ENCODE data around the gene AEBP2.
"Not testable (repeated sequence)": the region's sequence is repeated elsewhere in the genome, so short reads cannot be mapped to it uniquely, and the experiment has no call there.

Gene AEBP2

GRCh38 chr12:19421503-19422282 is 17.6 kb upstream of the AEBP2 start:
- DNase-seq (ENCODE audit: low read depth), result no peak

GRCh38 chr12:19423166-19423930 is 15.9 kb upstream of the AEBP2 start:
- no peak for DNase-seq (ENCODE audit: low read depth)

GRCh38 chr12:19428246-19428645 is 11.0 kb upstream of the AEBP2 start:
- DNase-seq (ENCODE audit: low read depth), result no peak

- DNase-seq (ENCODE audit: low read depth), result not testable (repeated sequence)
Observed at GRCh38 chr12:19429491-19429890, 9.8 kb upstream of the AEBP2 start.

- no peak for DNase-seq (ENCODE audit: low read depth)
Observed at GRCh38 chr12:19430988-19431387, 8.3 kb upstream of the AEBP2 start.

DNA sequence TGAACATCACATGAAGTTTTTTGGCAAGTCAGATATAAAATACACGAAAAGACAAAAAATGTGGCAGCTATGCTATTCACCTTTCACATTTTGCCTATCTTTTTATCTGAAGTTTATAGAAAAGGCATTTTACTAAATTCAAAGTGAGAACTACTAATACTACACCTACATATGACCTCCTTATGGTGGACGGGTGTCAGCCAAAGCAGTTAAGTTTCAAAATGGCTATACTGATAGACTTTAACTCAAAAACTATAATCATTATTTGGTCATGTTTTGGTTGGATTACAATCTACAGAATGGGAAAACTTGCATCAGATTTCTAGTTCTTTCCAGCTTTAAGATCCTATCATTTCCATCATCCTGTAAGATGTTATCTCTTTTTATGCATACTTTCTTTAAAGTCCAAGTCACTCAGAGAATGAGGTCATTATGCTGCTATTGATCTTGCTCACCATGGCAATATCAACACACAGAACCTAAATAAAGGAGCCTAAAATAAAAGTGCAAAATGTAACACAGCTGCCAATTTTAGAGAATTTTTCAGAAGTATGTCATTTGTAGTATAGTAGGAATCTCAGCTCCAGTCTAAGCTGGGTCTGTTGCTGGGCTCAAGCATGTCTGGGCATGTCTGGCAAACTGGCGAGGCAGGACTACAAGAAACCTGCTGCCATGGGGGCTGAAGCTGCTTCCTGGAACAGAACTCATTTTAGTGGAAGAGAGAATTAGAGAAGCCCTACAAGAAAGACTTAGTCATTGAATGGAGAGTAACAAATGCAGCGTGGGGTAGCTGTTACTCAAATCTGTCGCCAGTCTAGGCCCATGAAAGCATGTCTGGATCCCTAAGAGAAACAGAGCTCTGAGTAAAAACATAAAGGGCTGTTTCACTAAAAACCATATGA is 7.6 kb upstream of the AEBP2 start:
- peak; percentile 32 for DNase-seq (ENCODE audit: low read depth)

DNA sequence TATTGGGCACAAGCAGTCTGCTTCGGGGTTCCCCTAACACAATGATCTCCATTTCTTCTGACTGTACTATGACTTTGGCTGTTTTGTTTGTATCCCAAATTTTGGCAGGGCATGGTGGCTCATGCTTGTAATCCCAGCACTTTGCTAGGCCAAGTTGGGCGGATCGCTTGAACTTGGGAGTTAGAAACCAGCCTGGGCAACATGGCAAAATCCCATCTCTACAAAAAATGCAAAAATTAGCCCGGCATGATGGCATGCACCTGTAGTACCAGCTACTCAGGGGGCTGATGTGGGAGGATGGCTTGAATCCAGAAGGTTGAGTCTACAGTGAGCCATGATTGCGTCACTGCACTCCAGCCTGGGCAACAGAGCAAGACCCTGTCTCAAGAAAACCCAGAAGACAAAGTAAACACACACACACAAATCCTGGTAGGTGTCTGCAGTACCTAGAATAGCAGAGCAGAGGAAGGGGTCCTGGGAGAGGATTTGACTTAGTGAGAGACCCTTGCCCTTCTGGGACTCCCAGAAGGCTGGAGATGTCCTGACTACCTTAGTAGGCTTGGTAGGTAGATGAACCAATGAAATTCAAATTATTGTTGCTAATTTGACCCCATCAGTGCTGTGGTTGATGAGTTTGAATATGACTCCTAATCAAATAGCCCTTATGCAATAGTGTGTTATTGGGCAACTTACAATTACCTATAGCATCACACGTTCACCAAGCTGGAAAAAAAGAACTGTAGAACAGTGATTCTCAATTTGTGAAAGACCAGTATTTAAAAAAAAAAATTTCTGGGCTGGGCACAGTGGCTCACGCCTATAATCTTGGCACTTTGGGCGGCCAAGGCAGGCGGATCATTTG is 6.8 kb upstream of the AEBP2 start:
- DNase-seq (ENCODE audit: low read depth), result no peak

DNA sequence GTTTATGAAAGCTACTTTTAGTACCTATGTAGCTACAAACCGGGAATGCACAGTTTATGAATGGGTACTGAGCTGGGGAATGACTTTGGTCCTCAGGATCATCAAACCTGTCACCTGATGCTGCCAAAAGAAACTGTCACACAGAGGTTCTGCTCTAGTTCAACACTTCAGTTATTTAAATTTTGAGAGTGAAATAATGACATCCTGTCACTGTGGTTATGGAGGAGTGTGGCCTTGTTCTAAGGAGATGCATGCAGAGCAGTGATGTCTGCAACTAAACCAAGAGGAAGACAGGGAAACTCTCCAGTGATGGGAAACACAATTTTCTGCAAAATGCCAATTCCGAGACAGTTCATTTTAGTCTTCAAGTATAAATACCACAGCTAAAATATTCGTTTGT is 4.8 kb upstream of the AEBP2 start:
- DNase-seq (ENCODE audit: low read depth), result no peak

DNA sequence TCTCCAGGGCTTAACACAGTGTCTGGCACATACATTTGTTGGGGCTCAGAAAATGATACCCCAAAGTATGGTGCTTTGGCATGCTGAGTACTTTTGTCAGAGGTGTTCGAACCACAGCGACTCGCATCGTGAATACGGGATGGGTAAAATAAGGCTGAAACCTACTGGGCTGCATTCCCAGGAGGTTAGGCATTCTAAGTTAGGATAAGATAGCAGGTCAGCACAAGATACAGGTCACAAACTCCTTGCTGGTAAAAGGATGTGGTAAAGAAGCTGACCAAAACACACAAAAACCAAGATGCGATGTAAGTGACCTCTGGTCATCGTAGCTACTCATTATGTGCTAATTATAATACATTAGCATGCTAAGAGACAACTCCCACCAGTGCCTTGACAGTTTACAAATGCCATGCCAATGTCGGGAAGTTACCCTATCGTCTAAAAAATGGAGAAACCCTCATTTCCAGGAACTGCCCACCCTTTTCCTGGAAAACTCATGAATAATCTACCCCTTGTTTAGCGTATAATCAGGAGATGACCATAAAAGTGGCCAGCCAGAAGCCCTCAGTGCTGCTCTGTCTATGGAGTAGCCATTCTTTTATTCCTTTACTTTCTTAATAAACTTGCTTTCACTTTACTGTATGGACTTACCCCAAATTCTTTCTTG is 3.3 kb upstream of the AEBP2 start:
- no peak for DNase-seq (ENCODE audit: low read depth)

DNA sequence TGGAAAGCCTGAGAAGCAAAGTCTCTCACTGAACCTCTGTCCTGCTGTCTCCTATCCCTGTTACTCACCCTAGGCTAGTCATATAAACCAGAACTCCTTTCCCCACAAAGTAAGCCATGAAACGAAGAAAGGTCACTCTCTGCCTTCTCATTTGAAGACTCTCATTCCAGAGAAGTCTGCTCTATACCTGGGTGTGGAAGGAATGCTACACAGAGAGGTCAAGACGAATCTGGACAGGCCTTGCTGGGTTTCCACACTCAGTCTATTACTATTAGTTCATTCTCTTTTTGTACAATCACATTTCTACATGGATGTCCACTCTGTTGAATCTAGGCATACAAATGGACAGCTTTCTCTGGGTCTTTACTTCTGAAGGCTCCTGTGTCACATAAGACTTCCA is 2.4 kb upstream of the AEBP2 start:
- DNase-seq (ENCODE audit: low read depth), result no peak

GRCh38 chr12:19437996-19438395 is 1.3 kb upstream of the AEBP2 start:
- no peak for DNase-seq (ENCODE audit: low read depth)

GRCh38 chr12:19440019-19440858 is 947 bp downstream of the AEBP2 start:
- DNase-seq (ENCODE audit: low read depth), result peak; percentile 71

DNA sequence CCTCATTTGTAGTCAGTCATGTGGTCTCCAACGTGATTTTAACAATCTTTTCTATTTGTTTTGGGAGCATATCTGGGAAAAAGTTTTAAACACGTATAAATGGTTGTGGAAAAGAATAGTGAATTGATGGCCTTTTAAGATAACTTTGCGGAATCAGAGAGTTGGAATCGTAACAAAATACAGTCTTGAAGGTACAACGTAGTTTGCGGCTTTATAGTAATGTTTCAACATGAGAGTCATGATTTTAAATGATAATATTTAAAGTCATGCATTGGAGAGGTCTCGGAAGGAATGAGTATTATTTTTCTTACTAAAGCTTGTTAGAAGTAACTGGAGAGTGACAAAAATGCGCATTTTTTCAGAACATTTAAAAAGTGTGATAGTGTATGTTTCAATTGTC is 1.6 kb downstream of the AEBP2 start:
- no peak for DNase-seq (ENCODE audit: low read depth)

- no peak for DNase-seq (ENCODE audit: low read depth)
Observed at GRCh38 chr12:19443585-19443984, 4.3 kb downstream of the AEBP2 start.

- DNase-seq (ENCODE audit: low read depth), result no peak
Observed at GRCh38 chr12:19444097-19444496, 4.8 kb downstream of the AEBP2 start.

GRCh38 chr12:19447386-19447785 is 8.1 kb downstream of the AEBP2 start:
- DNase-seq (ENCODE audit: low read depth), result no peak

GRCh38 chr12:19449814-19450213 is 10.5 kb downstream of the AEBP2 start:
- DNase-seq (ENCODE audit: low read depth), result no peak

GRCh38 chr12:19450362-19450761 is 11.1 kb downstream of the AEBP2 start:
- no peak for DNase-seq (ENCODE audit: low read depth)

GRCh38 chr12:19451196-19451595 is 11.9 kb downstream of the AEBP2 start:
- DNase-seq (ENCODE audit: low read depth), result no peak

GRCh38 chr12:19453961-19454360 is 14.7 kb downstream of the AEBP2 start:
- DNase-seq (ENCODE audit: low read depth), result no peak

Measured in ELR (cell line).